Cardiac muscle cell (in vitro differentiated cells and primary cell): ENCODE measurements around the gene ZNF556. TPM values are rescaled to one million over a fixed set of nuclear protein-coding genes. Genes with fewer than 3 reads are reported as not detected.

ENCODE experiments used
- DNase-seq, 2 donors: peaks; one replicate each; pipeline versions ENCODE4 v3.0.0 to v3.0.0-alpha.2; 2010 to 2017; ENCODE audit warnings: low read depth in 1 of 2, low spot score in 1 of 2
- H3K27ac ChIP-seq: fragments of 200-600 bp; sonication (generic); 2 replicates; pipeline ENCODE4 v1.5.1; 2016
- H3K27me3 ChIP-seq: fragments of 200-600 bp; sonication (generic); 2 replicates; pipeline ENCODE4 v1.6.0; 2016; ENCODE audit warnings: control low read depth
- H3K36me3 ChIP-seq: fragments of 200-600 bp; sonication (generic); 2 replicates; pipeline ENCODE4 v1.5.1; 2016; ENCODE audit warnings: control low read depth
- H3K4me1 ChIP-seq: fragments of 200-600 bp; sonication (generic); 2 replicates; pipeline ENCODE4 v1.8.1; 2017; ENCODE audit warnings: low read depth, mild to moderate bottlenecking, mixed run types
- H3K4me3 ChIP-seq: fragments of 200-600 bp; sonication (generic); 2 replicates; pipeline ENCODE4 v1.5.1; 2016; ENCODE audit warnings: mild to moderate bottlenecking
- H3K9me3 ChIP-seq: fragments of 200-600 bp; sonication (generic); 2 replicates; pipeline ENCODE4 v1.5.1; 2017; ENCODE audit warnings: low read depth, mild to moderate bottlenecking, control low read depth
- polyA plus RNA-seq: library from polyadenylated mRNA; unstranded; fragments of >200 nt; fragmentation: Nextera tagmentation; extraction: Ambion mirVana; gene quantifications from 2 replicates; pipeline ENCODE4 v1.2.1, GENCODE V29; 2016
- total RNA-seq: library from RNA; depleted of rRNA; stranded (reverse); fragments of >200 nt; gene quantifications from 2 replicates; pipeline ENCODE4 v1.2.3, GENCODE V29; 2016
- TF ChIP-seq, protein P1 (sequence below): IDR thresholded peaks from 2 replicates; pipeline ENCODE4 v1.5.1; 2012; ENCODE audit warnings: low read depth, mild to moderate bottlenecking, low read length

ZNF556 gene
- total and polyA plus RNA-seq, 2 experiments from 2014 or later: 0.09 to 0.21 TPM

DNA sequence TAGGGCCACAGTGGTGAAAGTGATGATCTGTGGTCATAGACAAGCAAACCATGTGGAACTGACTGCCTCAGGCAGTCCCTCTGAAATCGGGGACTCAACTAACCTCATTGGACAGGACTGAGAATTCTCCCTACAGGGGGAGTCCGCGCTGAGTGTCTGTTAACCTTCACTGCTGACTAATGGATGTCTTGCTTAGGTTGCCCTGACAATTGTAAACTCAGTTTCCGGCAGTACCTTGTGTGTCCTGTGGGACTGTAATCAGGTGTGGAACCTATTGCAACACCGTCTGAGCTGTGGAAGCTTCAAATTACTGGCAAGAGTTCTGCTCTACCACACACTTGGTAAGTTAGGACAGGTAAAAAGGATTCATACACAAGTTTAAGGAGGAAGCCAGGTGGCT is 55.9 kb downstream of the ZNF556 start:
- Histone ChIP-seq H3K27me3 (no peaks in the 10 kb centered on the region), H3K27ac (no peak overlapping the region), H3K4me1 (no peaks in the 10 kb centered on the region), H3K9me3 (peaks cover 1% of the 10 kb centered on the region), H3K4me3 (no peak overlapping the region), H3K36me3 (peaks cover 3% of the 10 kb centered on the region)
- no peak for DNase-seq
- TF ChIP-seq, protein P1, sequence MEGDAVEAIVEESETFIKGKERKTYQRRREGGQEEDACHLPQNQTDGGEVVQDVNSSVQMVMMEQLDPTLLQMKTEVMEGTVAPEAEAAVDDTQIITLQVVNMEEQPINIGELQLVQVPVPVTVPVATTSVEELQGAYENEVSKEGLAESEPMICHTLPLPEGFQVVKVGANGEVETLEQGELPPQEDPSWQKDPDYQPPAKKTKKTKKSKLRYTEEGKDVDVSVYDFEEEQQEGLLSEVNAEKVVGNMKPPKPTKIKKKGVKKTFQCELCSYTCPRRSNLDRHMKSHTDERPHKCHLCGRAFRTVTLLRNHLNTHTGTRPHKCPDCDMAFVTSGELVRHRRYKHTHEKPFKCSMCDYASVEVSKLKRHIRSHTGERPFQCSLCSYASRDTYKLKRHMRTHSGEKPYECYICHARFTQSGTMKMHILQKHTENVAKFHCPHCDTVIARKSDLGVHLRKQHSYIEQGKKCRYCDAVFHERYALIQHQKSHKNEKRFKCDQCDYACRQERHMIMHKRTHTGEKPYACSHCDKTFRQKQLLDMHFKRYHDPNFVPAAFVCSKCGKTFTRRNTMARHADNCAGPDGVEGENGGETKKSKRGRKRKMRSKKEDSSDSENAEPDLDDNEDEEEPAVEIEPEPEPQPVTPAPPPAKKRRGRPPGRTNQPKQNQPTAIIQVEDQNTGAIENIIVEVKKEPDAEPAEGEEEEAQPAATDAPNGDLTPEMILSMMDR: no peak

DNA sequence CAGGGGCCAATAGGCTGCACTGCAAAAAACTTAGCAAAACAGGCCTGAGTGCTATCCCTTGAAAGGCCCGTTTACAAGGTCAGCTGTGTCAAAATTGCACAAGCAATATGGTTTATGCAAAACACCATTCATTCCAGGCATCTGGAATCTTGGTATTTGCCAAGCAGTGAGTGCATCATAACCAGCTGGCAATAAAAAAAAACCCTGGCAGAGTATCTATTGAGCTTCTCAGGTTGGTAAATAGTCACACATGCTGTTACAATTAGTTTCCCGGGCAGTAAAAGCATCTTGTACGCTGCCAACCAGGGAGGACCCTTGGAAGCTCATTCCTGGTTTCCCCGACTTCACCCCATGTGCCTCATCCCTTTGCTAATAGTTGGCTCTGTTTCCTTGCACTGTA is 56.4 kb downstream of the ZNF556 start:
- Histone ChIP-seq H3K27ac (no peak overlapping the region), H3K4me3 (no peak overlapping the region), H3K27me3 (no peaks in the 10 kb centered on the region), H3K9me3 (no peaks in the 10 kb centered on the region), H3K4me1 (no peaks in the 10 kb centered on the region), H3K36me3 (no peaks in the 10 kb centered on the region)
- peak in 1 of 2 donors; percentile 49 for DNase-seq
- TF ChIP-seq, protein P1: no peak

- no peaks in the 10 kb centered on the region for H3K27me3 ChIP-seq
Measured at GRCh38 chr19:2926341-2927031, 59.4 kb downstream of the ZNF556 start.

DNA sequence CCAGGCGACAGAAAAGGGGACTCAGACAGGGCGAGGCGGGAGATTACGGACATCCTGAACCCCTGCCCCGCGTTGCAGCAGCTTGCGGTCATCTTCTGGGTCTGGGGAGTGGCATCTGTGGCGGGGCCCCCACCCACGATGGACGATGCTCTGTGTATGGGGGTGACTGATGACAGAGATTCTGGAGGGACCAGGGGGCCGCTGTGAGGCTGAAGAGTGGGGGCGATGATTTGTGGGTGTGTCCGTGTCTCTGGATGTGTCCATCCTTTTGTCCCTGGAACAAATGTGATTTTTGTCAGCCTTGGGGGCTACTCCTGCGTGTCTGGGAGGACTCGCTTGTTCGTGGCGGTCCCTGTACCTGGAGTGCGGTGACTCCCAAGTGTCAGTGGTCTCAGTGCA is 59.9 kb downstream of the ZNF556 start:
- no peak overlapping the region for H3K4me3 ChIP-seq
- DNase-seq: no peak
- no peaks in the 10 kb centered on the region for H3K36me3 ChIP-seq
- no peak overlapping the region for H3K27ac ChIP-seq
- H3K4me1 ChIP-seq: no peaks in the 10 kb centered on the region
- no peaks in the 10 kb centered on the region for H3K9me3 ChIP-seq
- TF ChIP-seq, protein P1: no peak
- no peaks in the 10 kb centered on the region for H3K27me3 ChIP-seq

More at GRCh38 chr19:2926341-2927031, 59.4 kb downstream of the ZNF556 start:
- Histone ChIP-seq H3K9me3 (no peaks in the 10 kb centered on the region), H3K4me1 (no peaks in the 10 kb centered on the region), H3K4me3 (no peak overlapping the region), H3K36me3 (no peaks in the 10 kb centered on the region), H3K27ac (no peak overlapping the region)
- TF ChIP-seq, protein P1: no peak
- no peak for DNase-seq

Other genes with a start within 250 kb of the ZNF556 start
- gene GNG7, start 164.6 kb upstream of the ZNF556 start, total RNA-seq: 14.3 and 20.4 TPM in 2 replicates
- gene GNG7, start 164.6 kb upstream of the ZNF556 start, polyA plus RNA-seq: 24.8 and 34.4 TPM in 2 replicates
- gene DIRAS1, start 146.0 kb upstream of the ZNF556 start, total RNA-seq: 3.0 and 4.2 TPM in 2 replicates
- gene DIRAS1, start 146.0 kb upstream of the ZNF556 start, polyA plus RNA-seq: 3.1 and 3.3 TPM in 2 replicates
- gene SLC39A3, start 127.3 kb upstream of the ZNF556 start, total RNA-seq: 29.4 and 33.5 TPM in 2 replicates
- 36.6 and 46.0 TPM in 2 replicates for gene SLC39A3, start 127.3 kb upstream of the ZNF556 start, polyA plus RNA-seq
- gene SGTA, start 84.1 kb upstream of the ZNF556 start, total RNA-seq: 102 and 106 TPM in 2 replicates
- gene SGTA, start 84.1 kb upstream of the ZNF556 start, polyA plus RNA-seq: 135 and 137 TPM in 2 replicates
- 111 and 126 TPM in 2 replicates for gene THOP1, start 81.8 kb upstream of the ZNF556 start, total RNA-seq
- gene THOP1, start 81.8 kb upstream of the ZNF556 start, polyA plus RNA-seq: 73.9 and 81.3 TPM in 2 replicates
- gene ZNF554, start 47.5 kb upstream of the ZNF556 start, total RNA-seq: 11.6 and 18.2 TPM in 2 replicates
- 11.1 and 12.4 TPM in 2 replicates for gene ZNF554, start 47.5 kb upstream of the ZNF556 start, polyA plus RNA-seq
- gene ZNF555, start 25.9 kb upstream of the ZNF556 start, total RNA-seq: 8.7 and 9.5 TPM in 2 replicates
- gene ZNF555, start 25.9 kb upstream of the ZNF556 start, polyA plus RNA-seq: 9.0 and 15.2 TPM in 2 replicates
- gene ZNF57, start 33.6 kb downstream of the ZNF556 start, total RNA-seq: 2.1 and 4.1 TPM in 2 replicates
- gene ZNF57, start 33.6 kb downstream of the ZNF556 start, polyA plus RNA-seq: 4.4 and 5.4 TPM in 2 replicates
- 4.4 and 4.7 TPM in 2 replicates for gene ZNF77, start 77.6 kb downstream of the ZNF556 start, total RNA-seq
- 2.6 and 7.7 TPM in 2 replicates for gene ZNF77, start 77.6 kb downstream of the ZNF556 start, polyA plus RNA-seq
- 30.3 and 35.4 TPM in 2 replicates for gene TLE6, start 110.2 kb downstream of the ZNF556 start, total RNA-seq
- 42.8 and 45.8 TPM in 2 replicates for gene TLE6, start 110.2 kb downstream of the ZNF556 start, polyA plus RNA-seq
- gene TLE2, start 161.9 kb downstream of the ZNF556 start, total RNA-seq: 71.1 and 95.9 TPM in 2 replicates
- gene TLE2, start 161.9 kb downstream of the ZNF556 start, polyA plus RNA-seq: 102 and 105 TPM in 2 replicates
- 612 and 690 TPM in 2 replicates for gene TLE5, start 195.2 kb downstream of the ZNF556 start, total RNA-seq
- gene TLE5, start 195.2 kb downstream of the ZNF556 start, polyA plus RNA-seq: 446 and 487 TPM in 2 replicates
- 36.5 and 47.5 TPM in 2 replicates for gene GNA11, start 227.0 kb downstream of the ZNF556 start, total RNA-seq
- gene GNA11, start 227.0 kb downstream of the ZNF556 start, polyA plus RNA-seq: 60.8 and 63.3 TPM in 2 replicates